ENCODE results near the gene IGF1R.
A peak's percentile ranks its signal among the peaks of the same experiment; 100 is the strongest.

Gene IGF1R

GRCh38 chr15:98873441-98874218 lies 225.3 kb downstream of the IGF1R start:
- H3K27ac ChIP-seq (replicated peaks), result peak overlapping the region; percentile 95
- H3K4me3 ChIP-seq (replicated peaks; ENCODE audit: insufficient read depth, low read length), result peak overlapping the region; percentile 22
- DNase-seq (ENCODE audit: low read depth in 1 of 2, low spot score in 1 of 2), result peak; percentile 91 to 94
- peak; percentile 68 for TF ChIP-seq POLR2AphosphoS5 (IDR thresholded peaks at IDR 0.05; ENCODE audit: low read depth)
- TF ChIP-seq CTCF (IDR thresholded peaks at IDR 0.05; ENCODE audit: insufficient read depth, low read length), result no peak
- TF ChIP-seq REST (IDR thresholded peaks at IDR 0.05; ENCODE audit: insufficient replicate concordance, low read depth), result peak; percentile 55
- TF ChIP-seq SPI1 (IDR thresholded peaks at IDR 0.05; ENCODE audit: borderline replicate concordance, low read depth), result peak; percentile 74
- peak; percentile 27; the same call in 1 of the 2 replicates for TF ChIP-seq GABPA (IDR thresholded peaks at IDR 0.05; ENCODE audit: low read depth)
- no peaks in the 10 kb centered on the region for H3K27me3 ChIP-seq (ENCODE audit: insufficient read depth, poor library complexity, severe bottlenecking)

GRCh38 chr15:98874370-98874769 lies 226.0 kb downstream of the IGF1R start:
- Histone ChIP-seq H3K4me3 (replicated peaks; ENCODE audit: insufficient read depth, low read length) (peak overlapping the region; percentile 22), H3K27ac (replicated peaks) (peak overlapping the region; percentile 95), H3K27me3 (ENCODE audit: insufficient read depth, poor library complexity, severe bottlenecking) (no peaks in the 10 kb centered on the region)
- no peak for DNase-seq (ENCODE audit: low read depth in 1 of 2, low spot score in 1 of 2)
- no peak for TF ChIP-seq POLR2AphosphoS5 (IDR thresholded peaks at IDR 0.05; ENCODE audit: low read depth)
- no peak for TF ChIP-seq GABPA (IDR thresholded peaks at IDR 0.05; ENCODE audit: low read depth)
- no peak for TF ChIP-seq SPI1 (IDR thresholded peaks at IDR 0.05; ENCODE audit: borderline replicate concordance, low read depth)
- no peak for TF ChIP-seq CTCF (IDR thresholded peaks at IDR 0.05; ENCODE audit: insufficient read depth, low read length)
- no peak for TF ChIP-seq REST (IDR thresholded peaks at IDR 0.05; ENCODE audit: insufficient replicate concordance, low read depth)

- no peak overlapping the region; the same call in 1 of the 2 replicates for H3K4me3 ChIP-seq (replicated peaks; ENCODE audit: insufficient read depth, low read length)
These were observed 226.4 kb downstream of the IGF1R start for GRCh38 chr15:98874773-98875172.

More at GRCh38 chr15:98874773-98875172, 226.4 kb downstream of the IGF1R start:
- peak in 1 of 2 experiments; percentile 50 for DNase-seq (ENCODE audit: low read depth in 1 of 2, low spot score in 1 of 2)
- Histone ChIP-seq H3K27me3 (ENCODE audit: insufficient read depth, poor library complexity, severe bottlenecking) (no peaks in the 10 kb centered on the region), H3K27ac (replicated peaks) (peak overlapping the region; percentile 95)
- TF ChIP-seq SPI1 (IDR thresholded peaks at IDR 0.05; ENCODE audit: borderline replicate concordance, low read depth) (no peak), POLR2AphosphoS5 (IDR thresholded peaks at IDR 0.05; ENCODE audit: low read depth) (no peak), CTCF (IDR thresholded peaks at IDR 0.05; ENCODE audit: insufficient read depth, low read length) (no peak), REST (IDR thresholded peaks at IDR 0.05; ENCODE audit: insufficient replicate concordance, low read depth) (no peak), GABPA (IDR thresholded peaks at IDR 0.05; ENCODE audit: low read depth) (no peak)
